Endothelial cell of umbilical vein (primary cell): Measurements from ENCODE around the gene GOLPH3L. TPM values are rescaled to one million over a fixed set of nuclear protein-coding genes. Genes with fewer than 3 reads are reported as not detected.

Source experiments
- BruUV-seq: library from RNA; stranded (reverse); fragments of 400-500 nt; replicated peaks from 2 replicates; lab custom pipeline; 2021; lab: Mats Ljungman, UMichigan
- CTCF ChIA-PET: fragments of 300-600, 350-600 bp; sonication (Branson Sonifier 250); formaldehyde crosslinking; loops from one replicate; lab custom pipeline; 2021; ENCODE audit warnings: antibody characterized with exemption, inconsistent platforms; lab: Charles Lee
- POLR2A ChIA-PET: fragments of 300-600, 350-600 bp; sonication (Branson Sonifier 250); formaldehyde crosslinking; loops from one replicate; lab custom pipeline; 2021; ENCODE audit warnings: antibody characterized with exemption, inconsistent platforms; lab: Charles Lee
- DNase-seq: peaks from one replicate; pipeline ENCODE4 v3.0.0-alpha.2; 2011; ENCODE audit warnings: low read depth, low spot score
- FAIRE-seq: peaks from 2 replicates; lab custom pipeline; 2011; peaks lifted over from hg19 to GRCh38; lab: Jason Lieb, UNC
- H2AFZ ChIP-seq: 2 replicates; pipeline ENCODE4 v1.6.0; 2012; ENCODE audit warnings: low read depth, low read length, control low read depth, inconsistent platforms
- H3K27ac ChIP-seq: 2 replicates; pipeline ENCODE4 v1.5.1; 2011; ENCODE audit warnings: low read depth, mild to moderate bottlenecking, control low read depth, low read length, moderate library complexity; ENCODE audit not compliant: insufficient read depth
- H3K27me3 ChIP-seq, 2 experiments: 2 replicates each; pipeline versions ENCODE4 v1.6.0 to v1.6.1; 2011; ENCODE audit warnings: low read length in 2 of 2, mixed read lengths in 1 of 2; ENCODE audit not compliant: control insufficient read depth in 2 of 2, insufficient read depth in 2 of 2
- H3K36me3 ChIP-seq, 2 experiments: 2 replicates in 1 of 2; 3 replicates in 1 of 2; pipeline ENCODE4 v1.5.1; 2011; ENCODE audit warnings: low read length in 2 of 2, mild to moderate bottlenecking in 1 of 2, moderate library complexity in 1 of 2; ENCODE audit not compliant: control insufficient read depth in 2 of 2, insufficient read depth in 2 of 2; ENCODE audit errors: extremely low read depth in 1 of 2
- H3K4me1 ChIP-seq: 3 replicates; pipeline ENCODE4 v1.5.1; 2011; ENCODE audit warnings: mild to moderate bottlenecking, low read length; ENCODE audit not compliant: control insufficient read depth, insufficient read depth; ENCODE audit errors: extremely low read depth
- H3K4me2 ChIP-seq: 2 replicates; pipeline ENCODE4 v1.6.1; 2011; ENCODE audit warnings: low read length, control low read depth, mixed read lengths; ENCODE audit not compliant: insufficient read depth
- H3K4me3 ChIP-seq, 3 experiments: fragments of 200-600 bp in 1 of 3; sonication (generic), shearing (Covaris generic) in 1 of 3; replicated peaks in 1 of 3; 2 replicates each; pipeline ENCODE4 v1.5.1; 2011 to 2016; ENCODE audit warnings: control low read depth in 3 of 3, low read length in 3 of 3, mild to moderate bottlenecking in 2 of 3, inconsistent platforms in 1 of 3, low read depth in 1 of 3, moderate library complexity in 1 of 3; ENCODE audit not compliant: insufficient read depth in 1 of 3
- H3K79me2 ChIP-seq: 2 replicates; pipeline ENCODE4 v1.6.0; 2012; ENCODE audit warnings: low read length, inconsistent platforms; ENCODE audit not compliant: control insufficient read depth, insufficient read depth
- H3K9ac ChIP-seq: replicated peaks from 2 replicates; pipeline ENCODE3; 2011; ENCODE audit warnings: low read length, control low read depth; ENCODE audit not compliant: insufficient read depth; ENCODE audit errors: extremely low read depth
- H3K9me1 ChIP-seq: replicated peaks from 3 replicates; pipeline ENCODE4 v1.6.0; 2011; ENCODE audit warnings: mild to moderate bottlenecking, low read length; ENCODE audit not compliant: control insufficient read depth, insufficient read depth; ENCODE audit errors: extremely low read depth
- H3K9me3 ChIP-seq: replicated peaks from 2 replicates; pipeline ENCODE4 v1.5.1; 2012; ENCODE audit warnings: low read length, inconsistent platforms; ENCODE audit not compliant: control insufficient read depth, insufficient read depth
- H4K20me1 ChIP-seq: replicated peaks from 2 replicates; pipeline ENCODE3; 2011; ENCODE audit warnings: mild to moderate bottlenecking, low read length; ENCODE audit not compliant: control insufficient read depth, insufficient read depth; ENCODE audit errors: extremely low read depth
- EZH2 ChIP-seq: IDR thresholded peaks from 2 replicates; pipeline ENCODE4 v1.6.1; 2012; ENCODE audit warnings: borderline replicate concordance, low read depth, mild to moderate bottlenecking, moderate library complexity, low read length, inconsistent platforms; ENCODE audit not compliant: severe bottlenecking
- JUN ChIP-seq: IDR thresholded peaks from 2 replicates; pipeline ENCODE4 v1.6.1; 2011; ENCODE audit warnings: borderline replicate concordance, low read depth; ENCODE audit not compliant: insufficient read length, insufficient read depth
- MYC ChIP-seq: IDR thresholded peaks from one replicate; pipeline ENCODE4 v1.6.1; 2011; ENCODE audit warnings: mild to moderate bottlenecking, low read depth, low read length
- POLR2A ChIP-seq: IDR thresholded peaks from 2 replicates; pipeline ENCODE4 v1.6.1; 2012; ENCODE audit warnings: low read depth, mild to moderate bottlenecking, control low read depth, low read length
- POLR2AphosphoS5 ChIP-seq: IDR thresholded peaks from 2 replicates; pipeline ENCODE4 v1.6.1; 2012; ENCODE audit warnings: low read depth, mild to moderate bottlenecking, control low read depth, low read length, moderate library complexity; ENCODE audit not compliant: insufficient read depth
- dilution Hi-C: fragments of 300-500 bp; cut with MboI; formaldehyde crosslinking; loops from one replicate; pipeline ENCODE4 v1.15.0; 2019; ENCODE audit warnings: low sequenced_read_pairs; ENCODE audit not compliant: extremely low pct_ligation_motif_present
- intact Hi-C: fragments of 100-400 bp; cut with micrococcal nuclease; formaldehyde crosslinking; loops from one replicate; pipeline ENCODE4 v1.10.0; 2022
- polyA plus RNA-seq, 4 experiments: library from polyadenylated mRNA; depleted of rRNA in 3 of 4; stranded (reverse) in 3 of 4; unstranded in 1 of 4; fragments of >200 nt; gene quantifications; 2 replicates each; pipeline versions ENCODE4 v1.2.1 to v1.2.3, GENCODE V29; 2011 to 2012; ENCODE audit warnings: missing spikeins in 1 of 4
- total RNA-seq: library from RNA; stranded (reverse); gene quantifications from 2 replicates; pipeline ENCODE4 v1.2.3, GENCODE V29; 2021
- TF ChIP-seq, protein P1 (sequence below): IDR thresholded peaks from 2 replicates; pipeline ENCODE4 v1.6.1; 2011; ENCODE audit not compliant: insufficient read depth, insufficient read length
- TF ChIP-seq, protein P2 (sequence below), 2 donors: IDR thresholded peaks; 1 replicate in 1 of 2; 2 replicates in 1 of 2; pipeline ENCODE4 v1.5.1; 2011; ENCODE audit warnings: low read length in 2 of 2, mild to moderate bottlenecking in 2 of 2, moderate library complexity in 2 of 2, control low read depth in 1 of 2, inconsistent platforms in 1 of 2, low read depth in 1 of 2; ENCODE audit not compliant: insufficient read depth in 1 of 2; ENCODE audit errors: extremely low read depth in 1 of 2

Gene GOLPH3L
- total and polyA plus RNA-seq, 2 donors (not counting 3 experiments of a cell fraction or from before 2014, with no cell fraction given), result 15.7 to 34.9 TPM

GRCh38 chr1:150619576-150620509 lies 77.1 kb downstream of the GOLPH3L start:
- Histone ChIP-seq H3K9ac (no peak overlapping the region), H3K9me3 (no peaks in the 10 kb centered on the region), H2AFZ (no peak overlapping the region), H3K79me2 (peaks cover 5% of the 10 kb centered on the region), H3K27ac (peak overlapping the region; percentile 30), H3K36me3 (peaks cover 2 to 8% of the 10 kb centered on the region in 2 experiments), H4K20me1 (no peaks in the 10 kb centered on the region), H3K9me1 (no peaks in the 10 kb centered on the region), H3K27me3 (no peaks in the 10 kb centered on the region), H3K4me2 (no peak overlapping the region), H3K4me1 (peaks cover 38% of the 10 kb centered on the region), H3K4me3 (no peak overlapping the region)
- DNase-seq, result peak; percentile 85
- FAIRE-seq, result peak; percentile 44
- dilution Hi-C loops (no loop called here), intact Hi-C loops (loop anchor here (5.0 to 10.0 kb wide), 3 partner anchors 158 to 302 kb away; partner anchors contain the start of gene RPRD2)
- no TSS peak for BruUV-seq
- ChIA-PET CTCF (interaction anchor here (0.8 to 13.1 kb wide), 12 partner anchors 8 to 376 kb away, joined by 3 to 288 read pairs (median 6); partner anchors contain the start of genes ENSA and MCL1), POLR2A (interaction anchor here (0.7 to 4.8 kb wide), 5 partner anchors 41 to 59 kb away, joined by 3 to 43 read pairs (median 4); partner anchors contain the start of gene MCL1)
- no peak for TF ChIP-seq MYC
- TF ChIP-seq, protein P1, sequence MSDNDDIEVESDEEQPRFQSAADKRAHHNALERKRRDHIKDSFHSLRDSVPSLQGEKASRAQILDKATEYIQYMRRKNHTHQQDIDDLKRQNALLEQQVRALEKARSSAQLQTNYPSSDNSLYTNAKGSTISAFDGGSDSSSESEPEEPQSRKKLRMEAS, result no peak
- no peak for TF ChIP-seq EZH2
- TF ChIP-seq, protein P2, sequence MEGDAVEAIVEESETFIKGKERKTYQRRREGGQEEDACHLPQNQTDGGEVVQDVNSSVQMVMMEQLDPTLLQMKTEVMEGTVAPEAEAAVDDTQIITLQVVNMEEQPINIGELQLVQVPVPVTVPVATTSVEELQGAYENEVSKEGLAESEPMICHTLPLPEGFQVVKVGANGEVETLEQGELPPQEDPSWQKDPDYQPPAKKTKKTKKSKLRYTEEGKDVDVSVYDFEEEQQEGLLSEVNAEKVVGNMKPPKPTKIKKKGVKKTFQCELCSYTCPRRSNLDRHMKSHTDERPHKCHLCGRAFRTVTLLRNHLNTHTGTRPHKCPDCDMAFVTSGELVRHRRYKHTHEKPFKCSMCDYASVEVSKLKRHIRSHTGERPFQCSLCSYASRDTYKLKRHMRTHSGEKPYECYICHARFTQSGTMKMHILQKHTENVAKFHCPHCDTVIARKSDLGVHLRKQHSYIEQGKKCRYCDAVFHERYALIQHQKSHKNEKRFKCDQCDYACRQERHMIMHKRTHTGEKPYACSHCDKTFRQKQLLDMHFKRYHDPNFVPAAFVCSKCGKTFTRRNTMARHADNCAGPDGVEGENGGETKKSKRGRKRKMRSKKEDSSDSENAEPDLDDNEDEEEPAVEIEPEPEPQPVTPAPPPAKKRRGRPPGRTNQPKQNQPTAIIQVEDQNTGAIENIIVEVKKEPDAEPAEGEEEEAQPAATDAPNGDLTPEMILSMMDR (IDR thresholded peaks at IDR 0.05; ENCODE audit: extremely low read depth in 1 of 2, insufficient read depth in 1 of 2, low read depth in 1 of 2, low read length in 2 of 2), result peak in 1 of 2 donors; percentile 23
- no peak for TF ChIP-seq JUN
- TF ChIP-seq POLR2AphosphoS5, result peak; percentile 8
- TF ChIP-seq POLR2A, result peak; percentile 37
